Natural killer cell (primary cell): ENCODE results near the gene SPATA22. TPM values are rescaled to one million over a fixed set of nuclear protein-coding genes. Genes with fewer than 3 reads are reported as not detected.

Experiments used
- ATAC-seq, 3 donors: fragments of 150-1000 bp in 2 of 3; fragments of 200-7000 bp in 1 of 3; cut with Tn5 transposase; 1 replicate in 1 of 3; 2 replicates in 2 of 3; pipeline ENCODE4 v1.10.0; 2021; ENCODE audit warnings: mild to moderate bottlenecking in 2 of 3, moderate library complexity in 2 of 3
- DNase-seq, 2 donors: peaks; one replicate each; pipeline versions ENCODE4 v3.0.0 to v3.0.0-alpha.2; 2013 to 2021; ENCODE audit warnings: mixed read lengths in 1 of 2
- H3K27ac ChIP-seq: one replicate; pipeline ENCODE4 v1.5.1; 2013; ENCODE audit warnings: mild to moderate bottlenecking, low read length
- H3K27me3 ChIP-seq: one replicate; pipeline ENCODE4 v1.6.1; 2013; ENCODE audit warnings: low read length; ENCODE audit not compliant: control insufficient read depth, insufficient read depth
- H3K36me3 ChIP-seq: one replicate; pipeline ENCODE4 v1.6.1; 2013; ENCODE audit warnings: low read length; ENCODE audit not compliant: control insufficient read depth, insufficient read depth
- H3K4me1 ChIP-seq: one replicate; pipeline ENCODE4 v1.6.1; 2013; ENCODE audit warnings: low read length; ENCODE audit not compliant: control insufficient read depth, insufficient read depth
- H3K4me3 ChIP-seq: one replicate; pipeline ENCODE4 v1.5.1; 2013; ENCODE audit warnings: low read length
- H3K9me3 ChIP-seq: one replicate; pipeline ENCODE4 v1.6.1; 2013; ENCODE audit warnings: low read length; ENCODE audit not compliant: control insufficient read depth, insufficient read depth
- H3K27ac Mint-ChIP-seq, 2 donors: one replicate each; pipeline ENCODE4 v1.8.0; 2022; ENCODE audit warnings: mild to moderate bottlenecking in 2 of 2, mixed read lengths in 2 of 2, moderate library complexity in 1 of 2
- H3K27me3 Mint-ChIP-seq, 2 donors: one replicate each; pipeline ENCODE4 v1.8.0; 2022; ENCODE audit warnings: low read depth in 2 of 2, mixed read lengths in 2 of 2
- H3K36me3 Mint-ChIP-seq: one replicate; pipeline ENCODE4 v1.8.0; 2022; ENCODE audit warnings: mixed read lengths
- H3K4me1 Mint-ChIP-seq, 2 donors: one replicate each; pipeline ENCODE4 v1.8.0; 2022; ENCODE audit warnings: mixed read lengths in 2 of 2
- H3K4me3 Mint-ChIP-seq: one replicate; pipeline ENCODE4 v1.8.0; 2022; ENCODE audit warnings: mild to moderate bottlenecking, moderate library complexity, mixed read lengths
- H3K9me3 Mint-ChIP-seq, 2 donors: one replicate each; pipeline ENCODE4 v1.8.0; 2022; ENCODE audit warnings: mixed read lengths in 2 of 2
- CTCF ChIP-seq: fragments of 200-600 bp; IDR thresholded peaks from one replicate; pipeline ENCODE4 v1.8.0; 2022; ENCODE audit warnings: antibody characterized with exemption
- WGBS: methylation state at CpG from one replicate; pipeline ENCODE4 v1.1.7; 2013; ENCODE audit warnings: missing lambda C conversion rate; ENCODE audit not compliant: insufficient coverage; 5-methylcytosine and 5-hydroxymethylcytosine counted together
- intact Hi-C: fragments of 100-400 bp; cut with micrococcal nuclease; formaldehyde crosslinking; loops from one replicate; pipeline ENCODE4 v1.14.2; 2022
- total RNA-seq, 4 donors: library from RNA; stranded (reverse); fragments of 120-200 nt in 1 of 4; gene quantifications; one replicate each; pipeline versions ENCODE4 v1.2.3 to v1.2.4, GENCODE V29; 2013 to 2022

The SPATA22 gene
- total RNA-seq, 3 donors from 2014 or later (not counting 1 experiment from before 2014, with no cell fraction given) = 1.3 TPM; not detected in 2

- intact Hi-C loops = no loop called here
- Mint-ChIP-seq H3K27ac (no peak overlapping the region), H3K4me3 (no peak overlapping the region), H3K9me3 (peaks cover 0 to 3% of the 10 kb centered on the region in 2 donors), H3K4me1 (peaks cover 11 to 13% of the 10 kb centered on the region in 2 donors), H3K27me3 (peaks cover 0 to 2% of the 10 kb centered on the region in 2 donors), H3K36me3 (no peaks in the 10 kb centered on the region)
- no peaks in the 10 kb centered on the region for H3K27me3 ChIP-seq
- no peaks in the 10 kb centered on the region for H3K9me3 ChIP-seq
- DNase-seq (no peak), ATAC-seq (no peak)
- no peak overlapping the region for H3K27ac ChIP-seq
- no peak for TF ChIP-seq CTCF
- no peaks in the 10 kb centered on the region for H3K36me3 ChIP-seq
- H3K4me3 ChIP-seq = no peak overlapping the region
- peaks cover 8% of the 10 kb centered on the region for H3K4me1 ChIP-seq
- WGBS = 80% methylated on average over 6 of the region's 7 CpGs
Observed at GRCh38 chr17:3510090-3510489, 38.5 kb upstream of the SPATA22 start.

- TF ChIP-seq CTCF = no peak
- no peak for ATAC-seq
- Mint-ChIP-seq H3K36me3 (no peaks in the 10 kb centered on the region), H3K27me3 (peaks cover 0 to 6% of the 10 kb centered on the region in 2 donors), H3K9me3 (peaks cover 0 to 3% of the 10 kb centered on the region in 2 donors), H3K27ac (no peak overlapping the region), H3K4me1 (peaks cover 4 to 5% of the 10 kb centered on the region in 2 donors), H3K4me3 (no peak overlapping the region)
- intact Hi-C loops = no loop called here
- Histone ChIP-seq H3K27me3 (no peaks in the 10 kb centered on the region), H3K36me3 (no peaks in the 10 kb centered on the region), H3K9me3 (no peaks in the 10 kb centered on the region), H3K4me3 (no peak overlapping the region), H3K27ac (no peak overlapping the region), H3K4me1 (no peaks in the 10 kb centered on the region)
- 79% methylated on average over 3 of the region's 3 CpGs for WGBS
- DNase-seq = no peak
Observed at GRCh38 chr17:3507869-3508268, 36.2 kb upstream of the SPATA22 start.

GRCh38 chr17:3507071-3507470 lies 35.5 kb upstream of the SPATA22 start:
- TF ChIP-seq CTCF = no peak
- ATAC-seq (no peak), DNase-seq (no peak)
- peaks cover 1 to 5% of the 10 kb centered on the region in 2 donors for H3K4me1 Mint-ChIP-seq
- no peaks in the 10 kb centered on the region for H3K4me1 ChIP-seq
- intact Hi-C loops = no loop called here
- H3K9me3 ChIP-seq = no peaks in the 10 kb centered on the region
- H3K4me3 Mint-ChIP-seq = no peak overlapping the region
- no peak overlapping the region for H3K4me3 ChIP-seq
- H3K27me3 ChIP-seq = no peaks in the 10 kb centered on the region
- no peaks in the 10 kb centered on the region for H3K36me3 ChIP-seq
- no peaks in the 10 kb centered on the region for H3K36me3 Mint-ChIP-seq
- 100% methylated on average over 1 of the region's 1 CpG for WGBS
- H3K9me3 Mint-ChIP-seq = peaks cover 0 to 3% of the 10 kb centered on the region in 2 donors
- peaks cover 0 to 6% of the 10 kb centered on the region in 2 donors for H3K27me3 Mint-ChIP-seq
- no peak overlapping the region for H3K27ac Mint-ChIP-seq
- no peak overlapping the region for H3K27ac ChIP-seq

GRCh38 chr17:3506054-3506453 lies 34.4 kb upstream of the SPATA22 start:
- H3K27me3 Mint-ChIP-seq = peaks cover 0 to 6% of the 10 kb centered on the region in 2 donors
- H3K9me3 ChIP-seq = no peaks in the 10 kb centered on the region
- no peaks in the 10 kb centered on the region for H3K36me3 Mint-ChIP-seq
- ATAC-seq = no peak
- no peak for TF ChIP-seq CTCF
- no peak overlapping the region for H3K27ac Mint-ChIP-seq
- H3K36me3 ChIP-seq = no peaks in the 10 kb centered on the region
- no peaks in the 10 kb centered on the region for H3K27me3 ChIP-seq
- H3K4me1 Mint-ChIP-seq = no peaks in the 10 kb centered on the region
- intact Hi-C loops = no loop called here
- H3K4me1 ChIP-seq = no peaks in the 10 kb centered on the region
- H3K9me3 Mint-ChIP-seq = peaks cover 0 to 3% of the 10 kb centered on the region in 2 donors
- no peak overlapping the region for H3K4me3 Mint-ChIP-seq
- H3K4me3 ChIP-seq = no peak overlapping the region
- no peak for DNase-seq
- no peak overlapping the region for H3K27ac ChIP-seq
- 85% methylated on average over 2 of the region's 2 CpGs for WGBS
